GM19467 (cell line): ENCODE results near the gene SULT4A1.

Experiments used
- ATAC-seq: cut with Tn5 transposase; IDR thresholded peaks from one replicate; pipeline ENCODE4 v1.9.1; 2021; ENCODE audit warnings: mild to moderate bottlenecking, moderate library complexity; ENCODE audit not compliant: unreplicated experiment

SULT4A1 gene

DNA sequence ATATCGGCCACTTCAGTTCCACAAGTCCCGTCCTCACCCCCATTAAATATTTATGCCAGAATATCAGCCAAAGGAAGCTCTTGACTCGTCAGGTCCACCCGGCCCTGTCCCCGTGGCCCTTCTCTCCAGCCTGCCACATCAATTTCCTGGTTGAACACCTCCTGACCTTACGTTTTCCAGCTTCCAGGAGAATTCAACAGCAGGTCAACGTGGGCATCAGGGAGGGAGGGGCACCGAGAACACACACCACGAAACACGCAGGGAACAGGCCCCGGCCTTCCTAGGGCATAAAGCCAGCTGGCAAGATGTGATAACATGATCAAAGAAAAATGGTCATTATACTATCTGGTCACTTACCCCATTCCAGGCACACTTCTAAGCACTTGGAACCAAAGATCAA lies 15.3 kb downstream of the SULT4A1 start:
- no peak for ATAC-seq

DNA sequence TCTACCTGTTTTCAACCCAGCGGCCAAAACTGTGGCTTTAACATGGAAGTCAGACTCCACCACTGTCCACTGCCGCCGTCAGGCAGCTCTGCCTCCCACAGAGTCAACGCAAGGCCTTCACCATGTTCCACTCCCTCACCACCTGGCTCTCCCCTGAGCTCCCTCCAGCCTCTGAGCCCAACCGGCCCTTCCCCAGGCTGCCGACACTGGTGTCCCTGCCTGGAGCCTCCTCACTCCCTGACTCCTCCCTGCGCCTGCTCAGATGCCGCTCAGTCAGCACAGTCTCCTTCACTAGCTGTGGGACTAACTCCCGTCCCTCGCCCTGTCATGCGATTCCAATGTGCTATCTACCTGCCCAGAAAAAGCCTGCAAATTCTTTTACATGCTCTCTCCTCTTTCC lies 16.3 kb downstream of the SULT4A1 start:
- no peak for ATAC-seq

DNA sequence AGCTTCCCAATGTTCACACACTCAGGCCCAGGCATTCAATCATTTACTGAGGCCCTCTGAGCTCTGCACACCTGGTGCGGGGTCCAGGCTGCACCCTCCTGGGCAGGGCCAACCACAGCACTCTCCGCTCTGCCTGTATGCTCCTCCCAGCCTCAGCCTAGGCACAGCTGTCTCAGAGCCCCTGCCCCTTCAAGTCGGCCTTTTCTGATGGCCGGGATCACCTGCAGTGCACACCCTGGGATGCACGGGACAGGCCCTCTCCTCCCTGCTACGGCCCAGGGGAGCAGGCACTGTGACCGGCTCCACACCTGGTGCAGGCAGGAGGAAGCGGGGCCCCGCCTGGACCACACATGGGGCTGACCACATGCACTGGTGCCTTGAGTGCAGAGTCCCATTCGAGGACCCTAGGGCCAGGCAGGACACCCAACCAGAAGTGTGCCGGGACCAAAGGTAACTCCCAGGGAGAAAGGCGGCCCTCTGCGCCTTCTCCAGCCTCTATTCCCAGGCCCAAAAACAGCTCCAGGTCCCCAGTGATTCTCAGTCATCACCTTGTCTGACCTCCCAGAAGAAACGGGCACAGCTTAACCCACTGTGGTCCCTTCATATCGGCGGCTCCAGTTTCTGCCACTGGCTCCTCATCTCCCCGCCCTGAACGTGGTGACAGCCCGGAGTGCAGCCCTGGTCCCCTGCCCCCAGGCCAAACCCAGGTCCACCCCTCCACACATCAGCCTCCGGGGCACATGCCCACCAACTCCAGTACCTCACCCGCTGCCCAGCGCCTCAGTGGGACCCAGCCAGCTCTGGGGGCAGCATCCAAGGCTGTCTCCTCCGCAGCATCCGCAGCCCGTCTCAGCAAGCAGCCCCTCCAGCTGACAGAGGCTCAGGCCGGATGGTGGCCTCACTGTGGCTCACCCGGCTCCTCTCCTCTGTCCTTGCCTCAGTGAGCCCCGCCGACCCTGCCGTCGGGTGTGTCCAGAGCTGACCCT lies 17.5 kb downstream of the SULT4A1 start:
- no peak for ATAC-seq

DNA sequence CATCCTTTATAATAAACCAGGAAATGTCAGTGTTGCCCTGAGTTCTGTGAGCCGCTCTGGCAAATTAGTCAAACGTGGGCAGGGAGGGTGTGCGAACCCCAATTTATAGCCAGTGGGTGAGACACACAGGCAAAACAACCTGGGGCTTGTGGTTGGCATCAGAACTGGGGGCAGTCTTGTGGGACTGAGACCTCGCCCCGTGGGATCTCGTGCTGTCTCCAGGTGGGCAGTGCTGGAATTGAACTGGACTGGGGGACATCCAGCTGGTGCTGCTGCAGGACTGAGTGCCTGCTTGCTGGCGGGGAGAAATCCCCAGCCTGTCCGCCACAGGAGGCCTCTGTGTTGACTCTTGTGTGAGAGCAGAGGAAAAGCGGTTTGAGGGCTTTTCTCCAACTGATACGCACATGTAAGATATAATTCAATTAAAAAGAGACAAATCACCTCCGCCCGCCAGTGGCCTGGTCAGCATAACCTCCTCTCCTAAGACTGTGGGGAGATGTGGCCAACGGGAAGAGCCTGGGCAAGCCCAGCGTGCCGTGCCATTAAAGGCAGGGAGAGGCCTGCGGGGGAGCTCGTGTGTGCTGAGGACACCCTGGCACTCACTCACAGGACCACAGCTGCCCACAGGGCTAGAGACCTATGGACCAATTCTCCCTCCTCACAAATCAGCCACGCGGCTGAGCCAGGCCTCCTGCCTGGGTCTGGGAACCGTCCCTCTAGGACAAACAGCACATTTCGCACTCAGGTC lies 18.4 kb downstream of the SULT4A1 start:
- ATAC-seq: no peak

DNA sequence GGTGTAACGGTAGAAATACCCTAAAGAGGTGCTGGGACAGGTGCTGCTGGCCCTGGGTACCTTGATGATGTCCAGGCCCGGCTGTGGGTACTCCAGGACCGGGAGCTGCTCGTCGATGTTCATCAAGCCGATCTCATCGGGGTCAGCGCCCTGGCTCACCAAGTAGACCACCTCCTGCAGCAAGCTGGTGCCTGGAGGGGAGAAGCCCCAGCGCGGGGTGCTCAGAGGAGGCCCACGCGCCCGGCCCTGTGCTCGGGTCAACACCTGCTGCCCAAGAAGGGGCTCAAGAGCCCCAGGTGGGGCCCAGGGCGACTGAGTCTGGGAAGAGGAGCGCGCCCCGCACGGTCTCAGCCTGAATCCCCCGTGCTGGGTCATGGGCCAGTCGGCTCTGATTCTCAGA lies 20.6 kb downstream of the SULT4A1 start:
- ATAC-seq: no peak

DNA sequence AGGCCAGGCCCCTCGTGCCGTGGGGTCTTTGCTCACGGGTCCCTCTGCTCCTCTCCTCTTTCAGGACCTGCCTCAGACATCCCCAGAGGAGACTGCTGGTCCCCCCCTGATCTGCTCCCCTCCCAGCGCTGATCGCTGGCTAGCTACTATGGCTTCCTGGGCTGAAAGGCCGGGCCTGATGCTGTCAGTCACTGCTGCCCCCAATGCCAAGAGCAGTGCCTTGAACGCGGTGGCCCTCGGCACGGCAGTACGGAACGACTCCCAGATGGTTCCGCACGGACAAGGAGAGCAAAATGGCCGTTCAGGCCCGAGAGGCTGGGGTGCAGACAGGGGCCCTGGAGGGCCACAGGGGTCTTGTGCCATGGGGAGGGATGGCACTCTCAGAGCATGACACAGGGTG lies 21.5 kb downstream of the SULT4A1 start:
- ATAC-seq: no peak

DNA sequence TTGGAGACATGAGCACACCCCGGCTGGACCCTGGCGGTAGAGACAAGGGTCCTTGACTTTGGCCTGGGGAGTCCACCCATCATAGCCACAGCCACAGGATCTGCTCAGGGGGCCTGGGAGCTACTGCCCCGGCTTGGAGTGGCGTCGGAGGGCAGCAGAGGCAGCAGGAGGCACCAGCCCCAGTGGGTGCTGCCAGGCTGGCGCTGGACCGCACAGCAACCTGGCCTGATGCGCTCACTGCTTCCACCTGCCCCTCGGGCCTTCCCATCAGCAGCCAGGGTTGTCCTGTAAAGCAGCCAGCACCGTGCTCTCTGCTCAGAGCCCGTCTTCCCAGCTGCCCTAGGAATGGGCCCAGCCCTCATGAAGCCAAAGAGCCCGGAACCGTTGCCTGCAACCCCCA lies 21.9 kb downstream of the SULT4A1 start:
- no peak for ATAC-seq

DNA sequence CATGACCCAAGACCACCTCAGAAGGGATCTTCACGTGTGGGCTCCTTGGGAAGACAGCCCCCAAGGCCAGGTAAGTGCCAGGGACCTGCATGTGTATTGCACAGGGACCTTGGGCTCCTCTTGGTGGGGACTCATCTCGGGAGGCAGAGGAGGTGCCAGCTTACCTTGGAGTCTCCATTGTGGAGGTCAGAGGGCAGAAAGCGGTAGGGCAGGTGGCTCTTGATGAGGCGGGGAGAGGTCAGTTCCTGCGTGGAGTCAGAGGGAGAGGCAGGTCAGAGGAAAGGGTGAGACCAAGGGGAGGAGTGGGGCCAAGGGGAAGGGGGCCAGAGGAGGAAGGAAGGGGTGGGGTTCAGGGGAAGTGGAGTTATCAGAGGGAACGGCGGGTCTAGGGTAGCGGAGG lies 22.5 kb downstream of the SULT4A1 start:
- ATAC-seq: no peak

DNA sequence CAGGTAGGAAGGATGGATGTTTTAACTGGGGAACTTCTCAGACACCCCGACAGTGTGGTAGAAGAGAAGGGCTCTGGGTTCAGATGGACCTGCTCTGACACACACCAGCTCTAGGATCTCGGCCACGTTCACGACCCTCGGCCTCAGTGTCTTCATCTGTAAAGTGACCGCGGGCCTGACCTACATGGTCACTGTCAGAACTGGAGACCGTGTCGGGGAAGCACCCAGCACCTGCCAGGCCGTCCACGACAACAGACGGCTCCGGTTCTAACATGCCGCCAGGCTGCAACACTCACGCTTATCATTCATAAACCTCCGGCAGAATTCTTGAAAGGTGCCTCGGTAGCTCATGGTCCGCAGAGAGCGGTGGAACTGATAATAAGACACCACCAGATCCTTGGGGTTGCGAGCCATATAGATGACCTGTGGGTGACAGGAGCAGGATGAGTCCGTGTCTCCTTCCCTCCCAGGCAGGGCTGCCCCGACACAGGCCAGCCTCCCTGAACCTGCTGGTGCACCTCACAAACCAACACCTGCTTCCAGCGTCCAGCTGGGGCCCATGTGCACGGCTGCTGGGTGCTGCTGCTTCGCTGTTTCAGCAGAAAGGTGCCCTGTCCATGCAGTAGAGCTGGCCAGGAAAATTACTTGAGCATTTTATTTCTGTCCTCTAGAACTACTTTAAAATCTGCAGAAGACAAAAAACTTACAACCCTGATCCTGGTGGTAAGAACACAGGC lies 23.6 kb downstream of the SULT4A1 start:
- no peak for ATAC-seq

DNA sequence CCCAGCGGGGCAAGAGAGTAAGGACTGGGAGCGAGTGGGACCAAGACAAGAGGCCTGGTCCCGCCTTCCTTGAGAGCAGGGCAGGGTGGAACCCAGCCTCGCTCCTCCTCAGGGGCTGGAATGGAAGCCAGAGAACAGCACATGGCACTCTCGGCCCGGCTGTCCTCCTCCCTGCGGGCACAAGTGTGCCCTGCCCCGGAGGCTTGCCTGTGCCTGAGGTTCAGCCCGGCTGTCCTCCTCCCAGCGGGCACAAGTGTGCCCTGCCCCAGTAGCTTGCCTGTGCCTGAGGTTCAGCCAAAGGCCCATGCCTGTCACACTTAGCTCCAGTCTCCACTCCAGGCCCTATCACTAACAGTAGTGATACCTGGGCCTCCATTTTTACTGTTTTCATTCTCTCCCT lies 24.2 kb downstream of the SULT4A1 start:
- no peak for ATAC-seq

DNA sequence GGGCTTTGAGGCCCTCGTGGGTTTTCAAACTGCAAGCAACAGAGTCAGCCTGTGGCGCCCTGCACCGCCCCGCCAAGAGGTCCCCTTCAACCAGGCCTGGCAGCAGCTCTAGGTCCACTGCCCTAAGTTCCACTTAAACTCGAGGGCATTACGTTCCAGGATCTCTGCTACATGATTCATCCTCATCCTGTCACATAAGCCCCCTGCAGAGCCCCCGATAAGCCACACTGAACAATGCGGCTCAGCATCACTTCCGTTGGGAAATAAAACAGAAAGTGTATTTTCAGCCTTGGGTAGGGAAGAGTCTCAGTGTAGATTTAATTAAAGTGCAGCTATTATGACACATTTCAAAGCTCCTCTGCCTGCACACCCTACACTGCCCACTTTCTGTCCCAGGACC lies 24.6 kb downstream of the SULT4A1 start:
- ATAC-seq: no peak

DNA sequence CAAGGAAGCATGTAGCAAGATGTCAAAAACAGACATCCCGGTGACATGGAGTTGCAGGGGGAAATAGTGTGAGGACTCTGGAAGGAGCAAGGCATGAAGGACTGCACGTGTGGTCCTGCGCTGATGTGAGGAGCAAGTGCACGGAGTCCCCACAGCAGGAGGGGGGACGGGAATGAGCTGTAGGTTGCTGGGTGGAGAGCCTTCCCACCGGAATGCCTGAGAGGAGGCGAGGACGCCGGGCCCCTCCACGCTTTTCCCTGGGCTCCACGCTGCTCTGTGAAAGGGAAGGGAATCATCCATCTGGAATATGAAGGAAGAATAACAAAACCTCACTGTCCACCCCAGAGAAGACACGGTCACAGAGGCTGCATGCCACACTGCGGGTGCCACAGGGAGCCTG lies 26.6 kb downstream of the SULT4A1 start:
- no peak for ATAC-seq

DNA sequence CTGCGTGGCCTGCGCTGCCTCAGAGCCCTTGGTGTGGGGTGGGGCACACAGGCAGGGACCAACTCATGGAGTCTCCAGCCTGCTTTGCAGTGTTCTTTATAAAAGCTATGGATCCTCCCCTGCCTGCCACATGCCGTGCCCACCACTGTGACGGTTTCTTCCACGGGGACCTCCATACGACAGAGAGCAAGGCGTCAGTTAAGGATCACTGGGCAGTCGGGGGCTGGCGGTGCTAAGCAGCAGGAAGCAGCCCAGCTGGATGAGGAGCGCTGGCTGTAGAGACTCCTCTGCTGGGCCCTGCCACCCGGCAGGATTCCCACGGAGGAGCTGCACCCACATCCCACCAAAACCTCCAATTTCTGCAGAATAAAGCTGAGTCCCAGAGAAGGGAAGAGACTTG lies 27.1 kb downstream of the SULT4A1 start:
- ATAC-seq: no peak

DNA sequence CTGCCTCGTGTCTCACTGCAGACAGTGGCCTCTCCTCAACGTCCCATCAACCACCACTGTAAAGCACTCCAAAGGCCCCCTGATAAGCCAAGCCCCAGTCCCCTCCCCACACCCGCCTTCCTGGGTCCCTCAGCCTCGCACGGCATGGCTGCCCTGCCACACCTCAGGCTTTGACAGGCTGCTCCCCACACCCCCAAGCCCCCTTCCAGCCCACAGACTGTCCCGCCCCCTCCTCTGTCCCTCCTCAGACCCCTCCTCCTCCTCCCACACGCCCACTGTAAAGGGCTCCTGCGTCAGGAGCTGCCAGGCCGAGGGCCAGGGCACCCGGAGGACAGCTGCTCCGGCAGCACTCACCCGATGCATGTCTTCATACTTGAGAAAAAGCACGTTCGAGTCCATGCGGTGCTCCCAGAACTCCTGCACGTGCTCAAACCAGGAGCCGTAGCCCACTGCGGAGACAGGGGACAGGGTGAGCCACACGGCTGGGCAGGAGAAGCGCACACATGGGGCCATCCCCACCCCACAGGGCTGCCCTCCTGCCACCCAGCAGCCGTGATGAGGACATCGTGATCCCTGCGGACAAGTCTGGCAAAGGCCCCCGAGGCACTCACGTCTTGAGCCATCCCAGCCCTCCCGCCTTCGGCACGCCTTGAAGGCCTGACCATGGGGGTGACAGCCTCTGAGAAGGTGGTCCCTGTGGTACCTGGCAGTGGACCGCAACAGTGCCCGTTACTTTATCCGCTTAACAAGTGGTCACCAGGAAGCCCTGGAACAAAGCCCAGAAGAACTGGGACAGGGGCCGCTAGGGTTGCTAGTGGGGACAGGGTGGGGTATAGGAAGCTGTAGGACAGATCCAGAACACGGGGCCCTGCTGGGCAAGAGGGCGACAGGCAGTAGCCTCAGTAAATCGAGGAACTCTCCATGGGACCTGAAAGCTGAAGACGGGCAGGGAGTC lies 28.8 kb downstream of the SULT4A1 start:
- no peak for ATAC-seq

DNA sequence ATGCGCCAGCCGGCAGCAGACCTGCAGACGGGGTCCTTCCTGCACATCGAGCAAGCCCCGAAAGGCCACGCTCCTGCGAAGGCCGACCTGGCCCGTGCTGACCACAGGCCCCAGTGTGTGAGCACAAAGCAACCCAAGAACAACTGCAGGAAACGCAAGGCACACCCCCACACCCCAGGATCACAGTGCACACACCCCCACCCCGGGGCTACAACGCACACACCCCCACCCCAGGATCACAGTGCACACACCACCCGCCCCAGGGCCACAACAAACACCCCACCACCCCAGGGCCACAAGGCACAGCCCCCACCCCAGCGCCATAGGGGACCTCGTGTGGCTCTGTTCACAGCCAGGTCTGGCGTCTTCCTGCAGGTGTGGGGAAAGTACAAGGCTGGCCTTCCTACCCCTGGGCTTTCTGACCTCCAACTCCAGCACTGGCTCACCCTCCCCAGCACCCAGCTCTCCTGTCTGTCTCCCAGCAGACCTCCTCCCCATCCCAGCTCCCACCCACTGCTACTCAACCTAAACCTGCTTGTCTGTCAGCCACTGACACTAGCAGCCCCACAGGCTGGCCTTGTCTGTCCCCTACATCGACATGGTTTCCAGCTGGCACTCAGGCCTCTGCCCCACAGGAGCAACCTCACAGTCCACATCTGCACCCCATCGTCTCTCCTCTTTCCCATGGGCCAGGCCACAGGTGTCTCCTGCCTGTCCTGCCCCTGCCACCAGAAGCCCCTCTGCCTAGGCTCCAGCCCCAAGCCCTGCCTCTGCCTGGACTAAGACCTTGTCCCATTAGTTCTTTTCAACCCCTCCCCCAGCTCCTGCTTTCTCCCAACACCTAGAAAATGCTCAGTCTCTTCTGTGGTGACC lies 29.7 kb downstream of the SULT4A1 start:
- ATAC-seq: no peak

DNA sequence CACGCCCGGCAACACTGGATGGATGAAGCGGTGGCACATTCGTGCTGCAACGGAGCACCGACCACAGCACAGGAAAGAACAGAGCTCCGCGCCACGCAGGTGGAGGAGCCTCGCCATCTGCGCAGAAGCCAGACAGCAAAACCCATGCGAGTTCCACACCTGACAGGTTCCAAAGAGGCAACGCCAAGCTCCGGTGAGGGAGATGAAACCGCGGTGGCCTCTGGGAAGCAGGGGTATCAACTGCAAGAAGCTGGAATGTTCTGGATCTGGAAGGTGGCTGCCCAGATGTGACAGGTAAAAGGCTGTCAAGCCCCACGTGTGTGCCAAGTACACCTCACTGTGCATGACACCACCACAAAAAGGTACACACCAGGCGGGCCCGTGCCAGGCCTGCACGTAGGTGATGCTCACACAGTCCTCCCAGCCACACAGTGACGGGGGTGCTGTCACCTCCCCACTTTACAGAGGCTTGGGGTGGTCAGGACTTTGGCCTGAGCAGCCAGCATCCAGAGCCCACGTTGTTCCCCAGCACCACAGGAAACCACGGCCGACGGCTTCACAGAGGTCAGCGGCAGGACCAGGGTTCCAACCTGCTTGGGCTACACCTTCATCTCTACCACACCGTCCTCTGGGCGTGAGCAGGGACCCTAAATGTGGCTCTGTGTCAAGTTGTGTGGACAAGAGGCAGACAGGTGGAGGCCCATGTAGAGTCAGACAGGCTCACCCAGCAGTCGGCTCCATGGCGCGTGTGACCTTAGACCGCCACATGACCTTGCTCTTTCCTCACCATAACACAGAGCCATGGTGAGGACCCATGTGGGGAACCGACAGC lies 30.5 kb downstream of the SULT4A1 start:
- ATAC-seq: no peak

DNA sequence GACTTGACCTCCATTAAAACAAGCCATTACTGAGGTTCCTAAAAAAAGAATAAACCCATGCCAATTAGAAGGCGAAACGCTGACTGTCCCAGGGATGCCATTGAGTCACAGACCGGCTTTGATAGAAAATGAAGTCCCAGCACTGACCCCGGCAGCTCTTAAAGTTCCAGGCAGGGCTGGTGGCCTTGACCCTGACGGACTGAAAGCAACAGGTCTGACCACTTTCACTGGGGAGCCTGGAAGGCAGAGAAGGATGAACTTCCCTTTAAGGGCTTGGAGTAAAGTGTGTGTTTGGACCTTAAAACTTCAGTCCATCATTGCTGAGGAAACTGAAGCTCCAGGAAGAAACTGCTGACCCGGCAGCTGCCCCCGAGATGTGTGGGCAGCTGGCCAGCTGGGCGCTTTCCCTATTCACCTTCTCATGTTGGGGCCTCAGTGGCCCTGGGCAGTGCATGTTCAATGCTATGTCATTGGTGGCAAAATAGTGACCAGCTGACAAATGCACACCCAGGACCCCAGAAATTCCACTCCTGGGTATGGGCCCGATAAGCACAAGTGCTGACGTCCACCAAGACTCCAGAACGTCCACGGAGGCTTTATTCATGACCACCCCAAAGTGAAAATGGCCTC lies 31.3 kb downstream of the SULT4A1 start:
- no peak for ATAC-seq
